ENCODE measurements around the gene PNPLA4.

PNPLA4 gene

GRCh38 chrX:7927259-7928167, at the start of gene PNPLA4:
Gene PNPLA4 (minus strand): TSS chrX:7927413. CDS start chrX:7926119, 1,294 bp downstream.
- peak; percentile 12 for DNase-seq (ENCODE audit: low spot score)

- no peak for DNase-seq (ENCODE audit: low spot score)
These were observed 45.4 kb upstream of the PNPLA4 start for GRCh38 chrX:7972586-7972985.

GRCh38 chrX:7970428-7970827, 43.2 kb upstream of the PNPLA4 start:
- DNase-seq (ENCODE audit: low spot score) = no peak

- DNase-seq (ENCODE audit: low spot score) = no peak
These were observed 38.2 kb upstream of the PNPLA4 start for GRCh38 chrX:7965436-7965835.

- DNase-seq (ENCODE audit: low spot score) = no peak
These were observed 33.0 kb upstream of the PNPLA4 start for GRCh38 chrX:7960246-7960645.

- DNase-seq (ENCODE audit: low spot score) = no peak
These were observed 26.2 kb upstream of the PNPLA4 start for GRCh38 chrX:7953446-7953845.

DNA sequence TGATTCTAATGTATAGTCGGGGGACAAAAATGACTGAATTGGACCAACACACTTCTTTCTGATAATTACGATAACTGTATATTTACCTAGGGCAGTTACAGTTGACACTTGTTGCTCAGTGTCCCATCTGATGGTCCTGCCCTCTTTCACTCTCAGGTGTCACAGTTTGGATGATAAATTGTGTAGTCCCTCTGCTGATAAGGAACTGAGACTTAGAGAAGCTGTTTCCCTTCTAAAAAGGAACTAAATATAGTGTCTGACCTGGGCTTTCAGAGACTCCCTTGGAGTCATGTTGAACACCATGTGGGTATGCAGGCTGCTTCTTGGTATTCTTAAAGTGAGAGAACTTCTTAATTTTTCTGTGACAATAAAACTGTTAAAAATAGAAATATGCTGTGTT, 23.7 kb upstream of the PNPLA4 start:
- no peak for DNase-seq (ENCODE audit: low spot score)

- no peak for DNase-seq (ENCODE audit: low spot score)
These were observed 21.3 kb upstream of the PNPLA4 start for GRCh38 chrX:7948483-7948882.

- no peak for DNase-seq (ENCODE audit: low spot score)
These were observed 19.7 kb upstream of the PNPLA4 start for GRCh38 chrX:7946960-7947359.

DNA sequence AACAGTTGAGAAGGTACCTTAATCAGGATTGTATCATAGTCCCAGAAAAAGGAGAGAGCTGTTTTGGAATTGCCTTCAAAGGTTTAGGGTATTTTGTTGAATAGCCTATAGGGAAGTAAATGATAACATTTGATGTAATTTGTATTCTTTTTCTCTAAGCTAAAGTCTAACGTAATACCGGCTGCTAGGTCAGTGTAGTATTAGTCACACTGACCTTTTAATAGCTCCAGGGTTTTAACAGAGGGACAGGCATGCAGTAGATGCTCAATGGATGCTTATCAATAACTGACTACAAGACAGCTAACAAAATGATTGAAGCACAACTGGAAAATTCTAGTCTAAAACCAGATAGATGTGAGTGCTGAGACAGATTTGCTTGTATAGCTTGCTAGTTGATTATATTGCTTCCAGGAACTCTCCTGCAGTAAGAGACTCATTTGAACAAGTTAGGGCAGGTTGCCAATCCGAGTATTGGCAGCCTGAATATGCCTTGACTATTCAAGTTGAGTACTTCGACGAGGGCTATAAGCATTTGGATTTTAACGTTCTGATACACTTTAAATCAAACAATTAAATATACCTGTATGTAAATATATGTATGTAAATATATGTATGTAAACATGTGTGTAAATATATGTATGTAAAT, 16.5 kb upstream of the PNPLA4 start:
- no peak for DNase-seq (ENCODE audit: low spot score)

- DNase-seq (ENCODE audit: low spot score) = no peak
These were observed 14.3 kb upstream of the PNPLA4 start for GRCh38 chrX:7941390-7942042.

GRCh38 chrX:7934026-7934425, 6.8 kb upstream of the PNPLA4 start:
- DNase-seq (ENCODE audit: low spot score) = no peak

DNA sequence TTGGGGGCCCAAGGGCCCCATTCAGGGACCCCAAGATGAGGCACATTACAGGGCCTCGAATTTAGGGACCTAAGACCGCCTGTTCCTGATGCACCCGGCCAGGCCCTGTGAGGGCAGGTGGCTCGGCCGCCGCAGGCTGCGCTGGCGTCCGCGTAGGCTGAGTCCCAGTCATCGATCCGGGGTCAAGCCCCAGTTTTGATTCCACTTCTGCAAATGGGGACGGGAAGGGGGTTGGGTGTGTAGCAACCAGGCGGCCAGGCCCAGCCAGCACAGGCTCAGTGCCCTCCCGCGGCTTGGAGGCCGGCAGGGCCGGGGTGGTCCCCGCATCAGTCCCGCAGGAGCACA, 327 bp downstream of the PNPLA4 start:
- no peak for DNase-seq (ENCODE audit: low spot score)

GRCh38 chrX:7926501-7926900, 712 bp downstream of the PNPLA4 start:
- DNase-seq (ENCODE audit: low spot score) = no peak

GRCh38 chrX:7925867-7926472, 1.2 kb downstream of the PNPLA4 start:
- peak; percentile 39 for DNase-seq (ENCODE audit: low spot score)

DNA sequence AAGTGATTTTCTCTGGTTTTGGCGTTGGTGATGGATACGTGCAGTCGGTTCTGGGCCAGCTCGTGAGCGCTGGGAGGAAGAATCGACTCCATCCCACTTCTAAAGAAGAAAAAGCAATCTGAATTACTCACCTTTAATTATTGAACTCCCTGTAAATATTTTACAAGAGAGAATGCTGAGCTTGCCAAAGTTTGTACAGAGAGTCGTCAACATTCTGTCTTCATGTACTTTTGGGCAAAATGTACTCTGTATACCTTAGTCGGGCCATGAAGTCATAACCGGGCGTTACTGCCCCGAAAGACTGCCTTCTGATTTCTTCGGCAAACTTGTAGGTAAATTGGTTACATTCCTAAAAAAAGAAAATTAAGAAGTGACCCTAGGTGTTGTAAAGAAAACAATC, 5.5 kb downstream of the PNPLA4 start:
- no peak for DNase-seq (ENCODE audit: low spot score)

GRCh38 chrX:7908821-7909220, 18.4 kb downstream of the PNPLA4 start:
- no peak for DNase-seq (ENCODE audit: low spot score)

GRCh38 chrX:7904562-7904961, 22.7 kb downstream of the PNPLA4 start:
- DNase-seq (ENCODE audit: low spot score) = no peak

DNA sequence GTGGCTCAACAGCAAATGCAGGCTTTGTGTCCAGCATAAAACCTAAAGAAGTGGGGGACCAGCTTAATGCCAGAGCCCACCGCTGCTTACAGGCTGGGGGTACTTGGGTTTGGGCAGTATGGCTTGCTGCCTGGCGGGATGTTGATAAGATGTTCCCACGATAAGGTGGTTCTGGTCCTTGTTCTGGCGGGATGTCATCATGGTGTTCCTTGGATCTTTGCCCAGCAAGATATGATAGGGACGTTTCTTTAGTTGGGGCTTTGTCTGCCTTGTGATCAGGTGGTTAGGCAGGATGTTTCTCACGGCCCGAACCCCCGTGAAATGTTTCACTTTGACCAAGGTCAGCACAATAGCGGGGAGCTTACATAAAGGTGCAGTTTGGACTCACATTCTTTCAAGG, 35.3 kb downstream of the PNPLA4 start:
- DNase-seq (ENCODE audit: low spot score) = no peak

GRCh38 chrX:7889680-7890079, 37.5 kb downstream of the PNPLA4 start:
- no peak for DNase-seq (ENCODE audit: low spot score)

DNA sequence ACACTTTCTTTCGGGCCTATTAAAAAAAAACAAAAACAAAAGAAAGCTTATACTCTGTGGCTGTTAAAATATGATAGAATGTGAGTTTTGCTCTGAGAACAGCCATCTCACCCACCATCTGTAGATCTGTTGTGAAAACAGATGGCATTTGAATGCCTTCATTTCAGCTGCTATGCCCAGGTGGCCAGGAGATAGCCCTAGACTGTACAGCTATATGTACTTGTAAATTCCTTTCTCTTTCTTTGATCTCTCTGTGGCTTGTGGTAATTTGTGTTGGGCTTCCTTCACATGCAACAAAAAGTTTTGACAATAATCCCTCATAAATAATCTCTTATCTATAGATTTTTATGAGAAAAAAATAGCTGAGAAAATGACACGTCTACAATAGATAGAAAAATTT, 38.1 kb downstream of the PNPLA4 start:
- no peak for DNase-seq (ENCODE audit: low spot score)

DNA sequence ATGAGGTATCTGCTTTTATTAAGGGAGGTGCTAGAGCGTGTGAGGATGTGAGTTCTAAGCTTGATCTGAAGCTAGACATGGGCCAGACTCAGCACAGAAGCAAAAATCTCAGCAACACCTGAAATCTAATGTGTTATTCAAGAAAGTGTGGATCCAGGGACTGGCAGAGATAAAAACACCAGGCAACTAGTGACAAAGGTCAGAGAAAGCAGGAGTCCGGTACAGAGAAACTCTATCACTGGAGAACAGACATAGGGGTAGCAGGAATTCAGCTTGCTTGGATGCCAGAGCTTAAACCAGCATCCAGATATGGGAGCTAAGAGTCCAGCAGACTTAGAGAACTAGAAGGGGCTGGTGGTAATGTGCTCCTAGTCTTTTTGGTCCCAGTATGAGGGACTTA, 50.3 kb downstream of the PNPLA4 start:
- no peak for DNase-seq (ENCODE audit: low spot score)

GRCh38 chrX:7872042-7872441, 55.2 kb downstream of the PNPLA4 start:
- DNase-seq (ENCODE audit: low spot score) = no peak
